T-cell (primary cell): ENCODE results near the gene SATB1. TPM values are rescaled to one million over a fixed set of nuclear protein-coding genes. Genes with fewer than 3 reads are reported as not detected.
"Not testable (repeated sequence)": the region's sequence is repeated elsewhere in the genome, so short reads cannot be mapped to it uniquely, and the experiment has no call there.

ENCODE experiments used
- ATAC-seq, 4 experiments: fragments of 200-7000 bp in 3 of 4; fragments of 150-1000 bp in 1 of 4; cut with Tn5 transposase; replicated peaks in 1 of 4; 1 replicate in 3 of 4; 2 replicates in 1 of 4; pipeline ENCODE4 v1.10.0; 2021; ENCODE audit warnings: moderate library complexity in 3 of 4, mild to moderate bottlenecking in 2 of 4, moderate number of reproducible peaks in 1 of 4
- CTCF ChIA-PET, 2 donors: fragments of 300-600 bp; sonication (Branson Sonifier 250); formaldehyde crosslinking; loops; one replicate each; lab custom pipeline; 2022; ENCODE audit warnings: antibody characterized with exemption in 2 of 2; lab: Charles Lee
- POLR2A ChIA-PET, 2 donors: fragments of 300-600 bp; sonication (Branson Sonifier 250); formaldehyde crosslinking; loops; one replicate each; lab custom pipeline; 2022; ENCODE audit warnings: antibody characterized with exemption in 2 of 2; lab: Charles Lee
- DNase-seq, 35 experiments: peaks; one replicate each; pipeline versions ENCODE4 v3.0.0 to v3.0.0-alpha.2; 2013 to 2023
- H3K27ac ChIP-seq: one replicate; pipeline ENCODE4 v1.5.1; 2013; ENCODE audit warnings: low read length
- H3K27me3 ChIP-seq, 2 experiments: replicated peaks in 1 of 2; 1 replicate in 1 of 2; 2 replicates in 1 of 2; pipeline versions ENCODE4 v1.6.1 to v1.7.0; 2013; ENCODE audit warnings: low read length in 1 of 2, mixed read lengths in 1 of 2; ENCODE audit not compliant: control insufficient read depth in 2 of 2, insufficient read depth in 2 of 2; ENCODE audit errors: extremely low read depth in 1 of 2
- H3K36me3 ChIP-seq, 2 donors: 1 replicate in 1 of 2; 2 replicates in 1 of 2; pipeline versions ENCODE4 v1.6.1 to v1.7.0; 2013; ENCODE audit warnings: low read length in 1 of 2; ENCODE audit not compliant: control insufficient read depth in 2 of 2, insufficient read depth in 1 of 2; ENCODE audit errors: extremely low read depth in 1 of 2
- H3K4me1 ChIP-seq, 2 experiments: 1 replicate in 1 of 2; 2 replicates in 1 of 2; pipeline versions ENCODE4 v1.6.1 to v1.7.0; 2013; ENCODE audit warnings: low read length in 2 of 2, mixed read lengths in 1 of 2; ENCODE audit not compliant: insufficient read depth in 2 of 2, control insufficient read depth in 1 of 2; ENCODE audit errors: extremely low read depth in 1 of 2
- H3K4me3 ChIP-seq, 2 donors: 1 replicate in 1 of 2; 2 replicates in 1 of 2; pipeline versions ENCODE4 v1.5.1 to v1.7.0; 2013; ENCODE audit warnings: mild to moderate bottlenecking in 2 of 2, low read length in 1 of 2, moderate library complexity in 1 of 2; ENCODE audit not compliant: control insufficient read depth in 1 of 2; ENCODE audit errors: extremely low read depth in 1 of 2
- H3K9me3 ChIP-seq: 2 replicates; pipeline ENCODE4 v1.7.0; 2013
- H3K27ac Mint-ChIP-seq, 2 donors: one replicate each; pipeline ENCODE4 v1.8.0; 2020 to 2021; ENCODE audit warnings: mild to moderate bottlenecking in 2 of 2, mixed read lengths in 2 of 2
- H3K27me3 Mint-ChIP-seq, 2 donors: one replicate each; pipeline ENCODE4 v1.8.0; 2021 to 2022; ENCODE audit warnings: mixed read lengths in 2 of 2
- H3K36me3 Mint-ChIP-seq: one replicate; pipeline ENCODE4 v1.8.0; 2021; ENCODE audit warnings: mixed read lengths
- H3K4me1 Mint-ChIP-seq, 3 donors: one replicate each; pipeline ENCODE4 v1.8.0; 2020 to 2022; ENCODE audit warnings: mixed read lengths in 3 of 3, mild to moderate bottlenecking in 1 of 3
- H3K4me3 Mint-ChIP-seq, 3 donors: one replicate each; pipeline ENCODE4 v1.8.0; 2020 to 2022; ENCODE audit warnings: mild to moderate bottlenecking in 3 of 3, mixed read lengths in 3 of 3, moderate library complexity in 3 of 3
- H3K9me3 Mint-ChIP-seq, 3 donors: one replicate each; pipeline ENCODE4 v1.8.0; 2020 to 2022; ENCODE audit warnings: mixed read lengths in 3 of 3
- WGBS: methylation state at CpG from one replicate; pipeline ENCODE4 v1.1.5; 2013; ENCODE audit warnings: missing lambda C conversion rate; ENCODE audit not compliant: insufficient coverage; 5-methylcytosine and 5-hydroxymethylcytosine counted together
- total RNA-seq, 35 experiments: library from RNA in 6 of 35; stranded (reverse) in 6 of 35; fragments of 120-200 nt in 1 of 35; gene quantifications; one replicate each; pipeline versions ENCODE4 v1.2.1 to v1.2.4 and lab custom pipeline; 2013 to 2026

Gene SATB1
- total RNA-seq = 100 to 1,000 TPM; 204 to 417 (median 282) TPM
- total RNA-seq (2013) = 236 TPM
- total RNA-seq (lab: John Stamatoyannopoulos, UW) = 92.6 to 479 (median 336) reads per million in 29 experiments

- peaks cover 0 to 4% of the 10 kb centered on the region in 2 experiments for H3K27me3 ChIP-seq
- ATAC-seq (peak; percentile 31 to 56 (median 46)), DNase-seq (peak; percentile 39 to 74 (median 62))
- WGBS = 0% methylated on average over 59 of the region's 89 CpGs
- Mint-ChIP-seq H3K4me1 (peaks cover 67 to 78% (median 70%) of the 10 kb centered on the region in 3 donors), H3K27ac (peak within 1 kb of the TSS; percentile 98), H3K36me3 (peaks cover 10% of the 10 kb centered on the region), H3K27me3 (no peaks in the 10 kb centered on the region), H3K9me3 (no peaks in the 10 kb centered on the region), H3K4me3 (peak within 1 kb of the TSS; percentile 86 to 92 (median 91))
- no peaks in the 10 kb centered on the region for H3K9me3 ChIP-seq
- CTCF ChIA-PET = interaction anchor here in 1 of 2 donors (0.6 to 1.0 kb wide), 5 partner anchors 14 to 217 kb away, joined by 3 to 5 read pairs (median 3); no protein-coding TSS in a partner anchor
- POLR2A ChIA-PET = no interaction called here
- H3K27ac ChIP-seq = peak within 1 kb of the TSS; percentile 83
- peak within 1 kb of the TSS; percentile 85 to 92 for H3K4me3 ChIP-seq
- peaks cover 4 to 7% of the 10 kb centered on the region in 2 donors for H3K36me3 ChIP-seq
- peaks cover 22 to 59% of the 10 kb centered on the region in 2 experiments for H3K4me1 ChIP-seq
Measured at GRCh38 chr3:18424729-18425640, at the start of gene SATB1. TSS of gene SATB1 (minus strand) at chr3:18425339. CDS start at chr3:18420967, 4,372 bp downstream.

- H3K27ac ChIP-seq = no peak overlapping the region
- H3K27me3 ChIP-seq = no peaks in the 10 kb centered on the region
- no peaks in the 10 kb centered on the region for H3K27me3 Mint-ChIP-seq
- H3K4me1 Mint-ChIP-seq = peaks cover 4 to 14% (median 13%) of the 10 kb centered on the region in 3 donors
- POLR2A ChIA-PET = no interaction called here
- peaks cover 0 to 3% of the 10 kb centered on the region in 2 experiments for H3K4me1 ChIP-seq
- peaks cover 4 to 10% of the 10 kb centered on the region in 2 donors for H3K36me3 ChIP-seq
- no peak overlapping the region for H3K4me3 Mint-ChIP-seq
- CTCF ChIA-PET = no interaction called here
- peaks cover 0 to 4% (median 0%) of the 10 kb centered on the region in 3 donors for H3K9me3 Mint-ChIP-seq
- no peak overlapping the region for H3K27ac Mint-ChIP-seq
- H3K36me3 Mint-ChIP-seq = peaks cover 50% of the 10 kb centered on the region
- no peaks in the 10 kb centered on the region for H3K9me3 ChIP-seq
- DNase-seq (no peak), ATAC-seq (no peak)
- no CpG with 5 or more reads among the region's 2 CpGs for WGBS
- no peak overlapping the region for H3K4me3 ChIP-seq
Measured at GRCh38 chr3:18474202-18474601, 49.1 kb upstream of the SATB1 start.

GRCh38 chr3:18469775-18470174, 44.6 kb upstream of the SATB1 start:
- no peak overlapping the region for H3K4me3 Mint-ChIP-seq
- POLR2A ChIA-PET = no interaction called here

GRCh38 chr3:18466136-18466535, 41.0 kb upstream of the SATB1 start:
- H3K27ac ChIP-seq = no peak overlapping the region
- ATAC-seq (no peak), DNase-seq (no peak)
- no peak overlapping the region for H3K27ac Mint-ChIP-seq
- WGBS = no CpG with 5 or more reads among the region's 1 CpG
- ChIA-PET CTCF (no interaction called here), POLR2A (no interaction called here)
- H3K4me1 ChIP-seq = no peaks in the 10 kb centered on the region
- H3K36me3 Mint-ChIP-seq = peaks cover 71% of the 10 kb centered on the region
- peaks cover 13 to 35% of the 10 kb centered on the region in 2 donors for H3K36me3 ChIP-seq
- peaks cover 2 to 8% (median 6%) of the 10 kb centered on the region in 3 donors for H3K4me1 Mint-ChIP-seq
- H3K27me3 Mint-ChIP-seq = no peaks in the 10 kb centered on the region
- peaks cover 0 to 5% (median 5%) of the 10 kb centered on the region in 3 donors for H3K9me3 Mint-ChIP-seq
- H3K27me3 ChIP-seq = no peaks in the 10 kb centered on the region
- H3K4me3 Mint-ChIP-seq = no peak overlapping the region
- peaks cover 6% of the 10 kb centered on the region for H3K9me3 ChIP-seq
- no peak overlapping the region for H3K4me3 ChIP-seq

More at GRCh38 chr3:18469775-18470174, 44.6 kb upstream of the SATB1 start:
- Histone ChIP-seq H3K36me3 (peaks cover 14 to 28% of the 10 kb centered on the region in 2 donors), H3K4me1 (no peaks in the 10 kb centered on the region), H3K27ac (no peak overlapping the region), H3K27me3 (no peaks in the 10 kb centered on the region), H3K9me3 (no peaks in the 10 kb centered on the region), H3K4me3 (no peak overlapping the region)
- Mint-ChIP-seq H3K9me3 (no peaks in the 10 kb centered on the region), H3K27me3 (no peaks in the 10 kb centered on the region), H3K4me1 (peaks cover 2 to 8% (median 6%) of the 10 kb centered on the region in 3 donors), H3K36me3 (peaks cover 73% of the 10 kb centered on the region), H3K27ac (no peak overlapping the region)
- ATAC-seq = no peak
- no CpG with 5 or more reads among the region's 1 CpG for WGBS
- DNase-seq = no peak
- CTCF ChIA-PET = no interaction called here

- ATAC-seq (no peak), DNase-seq (no peak)
- no peak overlapping the region for H3K27ac ChIP-seq
- H3K27ac Mint-ChIP-seq = no peak overlapping the region
- peaks cover 0 to 11% of the 10 kb centered on the region in 2 experiments for H3K4me1 ChIP-seq
- no peaks in the 10 kb centered on the region for H3K9me3 ChIP-seq
- peaks cover 50 to 66% (median 55%) of the 10 kb centered on the region in 3 donors for H3K4me1 Mint-ChIP-seq
- H3K4me3 ChIP-seq = no peak overlapping the region
- H3K4me3 Mint-ChIP-seq = no peak overlapping the region
- peaks cover 49% of the 10 kb centered on the region for H3K36me3 Mint-ChIP-seq
- peaks cover 0 to 4% of the 10 kb centered on the region in 2 donors for H3K36me3 ChIP-seq
- peaks cover 2 to 29% (median 7%) of the 10 kb centered on the region in 3 donors for H3K9me3 Mint-ChIP-seq
- H3K27me3 ChIP-seq = no peaks in the 10 kb centered on the region
- H3K27me3 Mint-ChIP-seq = no peaks in the 10 kb centered on the region
- no CpG with 5 or more reads among the region's 2 CpGs for WGBS
- ChIA-PET POLR2A (no interaction called here), CTCF (interaction anchor here in 1 of 2 donors (0.6 kb wide), 1 partner anchor 174 kb away, joined by 3 read pairs; no protein-coding TSS in a partner anchor)
Measured at GRCh38 chr3:18454766-18455165, 29.6 kb upstream of the SATB1 start.

- CTCF ChIA-PET, H3K27me3 Mint-ChIP-seq, H3K27ac ChIP-seq, H3K27me3 ChIP-seq, H3K27ac Mint-ChIP-seq, H3K9me3 ChIP-seq, ATAC-seq, H3K36me3 ChIP-seq, H3K4me3 ChIP-seq: not testable (repeated sequence)
- DNase-seq = peak in 3 of 35 experiments; percentile 1 to 7 (median 4)
- no CpG with 5 or more reads among the region's 6 CpGs for WGBS
- peak overlapping the region in 1 of 3 donors; percentile 0 for H3K4me3 Mint-ChIP-seq
- H3K9me3 Mint-ChIP-seq = peaks cover 7 to 30% (median 10%) of the 10 kb centered on the region in 3 donors
- peaks cover 8 to 22% of the 10 kb centered on the region in 2 experiments for H3K4me1 ChIP-seq
- POLR2A ChIA-PET = interaction anchor here in 1 of 2 donors (0.7 kb wide), 1 partner anchor 14 kb away, joined by 3 read pairs; no protein-coding TSS in a partner anchor
- H3K4me1 Mint-ChIP-seq = peaks cover 53 to 65% (median 58%) of the 10 kb centered on the region in 3 donors
- H3K36me3 Mint-ChIP-seq = peaks cover 47% of the 10 kb centered on the region
Measured at GRCh38 chr3:18449618-18450017, 24.5 kb upstream of the SATB1 start.
